GM12875 (cell line): Measurements from ENCODE around the gene IMPDH1.
A peak's percentile ranks its signal among the peaks of the same experiment; 100 is the strongest.

Source experiments
- H3K4me3 ChIP-seq: one replicate; pipeline ENCODE4 v1.5.1; 2011; ENCODE audit warnings: low read depth, low read length, control low read depth
- TF ChIP-seq, protein P1 (sequence below): IDR thresholded peaks from 2 replicates; pipeline ENCODE4 v1.5.1; 2011; ENCODE audit warnings: low read depth, mild to moderate bottlenecking, control low read depth, inconsistent platforms, low read length, moderate library complexity, borderline replicate concordance; ENCODE audit not compliant: insufficient read depth

The IMPDH1 gene

GRCh38 chr7:128391805-128392204, 18.0 kb downstream of the IMPDH1 start:
- TF ChIP-seq, protein P1, sequence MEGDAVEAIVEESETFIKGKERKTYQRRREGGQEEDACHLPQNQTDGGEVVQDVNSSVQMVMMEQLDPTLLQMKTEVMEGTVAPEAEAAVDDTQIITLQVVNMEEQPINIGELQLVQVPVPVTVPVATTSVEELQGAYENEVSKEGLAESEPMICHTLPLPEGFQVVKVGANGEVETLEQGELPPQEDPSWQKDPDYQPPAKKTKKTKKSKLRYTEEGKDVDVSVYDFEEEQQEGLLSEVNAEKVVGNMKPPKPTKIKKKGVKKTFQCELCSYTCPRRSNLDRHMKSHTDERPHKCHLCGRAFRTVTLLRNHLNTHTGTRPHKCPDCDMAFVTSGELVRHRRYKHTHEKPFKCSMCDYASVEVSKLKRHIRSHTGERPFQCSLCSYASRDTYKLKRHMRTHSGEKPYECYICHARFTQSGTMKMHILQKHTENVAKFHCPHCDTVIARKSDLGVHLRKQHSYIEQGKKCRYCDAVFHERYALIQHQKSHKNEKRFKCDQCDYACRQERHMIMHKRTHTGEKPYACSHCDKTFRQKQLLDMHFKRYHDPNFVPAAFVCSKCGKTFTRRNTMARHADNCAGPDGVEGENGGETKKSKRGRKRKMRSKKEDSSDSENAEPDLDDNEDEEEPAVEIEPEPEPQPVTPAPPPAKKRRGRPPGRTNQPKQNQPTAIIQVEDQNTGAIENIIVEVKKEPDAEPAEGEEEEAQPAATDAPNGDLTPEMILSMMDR = no peak
- no peak overlapping the region for H3K4me3 ChIP-seq

- TF ChIP-seq, protein P1 = no peak
- H3K4me3 ChIP-seq = no peak overlapping the region
Measured at GRCh38 chr7:128390871-128391565, 18.8 kb downstream of the IMPDH1 start.

- no peak overlapping the region for H3K4me3 ChIP-seq
- TF ChIP-seq, protein P1 = no peak
Measured at GRCh38 chr7:128389618-128390329, 20.0 kb downstream of the IMPDH1 start.

DNA sequence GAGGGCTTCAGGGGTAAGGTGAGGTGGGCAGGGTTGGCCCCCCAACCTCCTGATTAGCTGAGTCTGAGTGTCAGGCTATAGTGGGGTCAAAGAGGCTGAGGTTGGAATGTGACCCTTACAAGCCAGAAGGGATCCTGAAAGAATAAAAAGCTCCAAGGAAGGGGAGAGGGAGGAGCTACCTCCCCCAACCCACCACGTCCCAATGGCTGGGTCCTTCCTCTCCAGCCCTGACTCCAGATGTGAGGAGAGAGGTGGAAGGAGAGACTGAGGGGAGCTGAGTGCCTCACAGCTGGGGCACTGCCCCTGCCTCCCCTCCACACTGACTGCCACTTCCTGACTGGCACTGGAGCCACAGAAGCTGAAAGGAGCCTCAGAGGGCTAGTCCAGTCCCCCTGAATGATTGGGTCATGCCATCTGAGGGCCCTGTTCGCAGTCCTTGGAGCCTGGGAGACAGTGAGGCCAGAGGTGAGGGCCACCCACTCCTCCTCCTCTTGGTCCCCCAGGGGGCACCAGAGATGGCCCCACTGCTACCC, 20.6 kb downstream of the IMPDH1 start:
- TF ChIP-seq, protein P1 = no peak
- H3K4me3 ChIP-seq = no peak overlapping the region

GRCh38 chr7:128388145-128388485, 21.7 kb downstream of the IMPDH1 start:
- no peak overlapping the region for H3K4me3 ChIP-seq

DNA sequence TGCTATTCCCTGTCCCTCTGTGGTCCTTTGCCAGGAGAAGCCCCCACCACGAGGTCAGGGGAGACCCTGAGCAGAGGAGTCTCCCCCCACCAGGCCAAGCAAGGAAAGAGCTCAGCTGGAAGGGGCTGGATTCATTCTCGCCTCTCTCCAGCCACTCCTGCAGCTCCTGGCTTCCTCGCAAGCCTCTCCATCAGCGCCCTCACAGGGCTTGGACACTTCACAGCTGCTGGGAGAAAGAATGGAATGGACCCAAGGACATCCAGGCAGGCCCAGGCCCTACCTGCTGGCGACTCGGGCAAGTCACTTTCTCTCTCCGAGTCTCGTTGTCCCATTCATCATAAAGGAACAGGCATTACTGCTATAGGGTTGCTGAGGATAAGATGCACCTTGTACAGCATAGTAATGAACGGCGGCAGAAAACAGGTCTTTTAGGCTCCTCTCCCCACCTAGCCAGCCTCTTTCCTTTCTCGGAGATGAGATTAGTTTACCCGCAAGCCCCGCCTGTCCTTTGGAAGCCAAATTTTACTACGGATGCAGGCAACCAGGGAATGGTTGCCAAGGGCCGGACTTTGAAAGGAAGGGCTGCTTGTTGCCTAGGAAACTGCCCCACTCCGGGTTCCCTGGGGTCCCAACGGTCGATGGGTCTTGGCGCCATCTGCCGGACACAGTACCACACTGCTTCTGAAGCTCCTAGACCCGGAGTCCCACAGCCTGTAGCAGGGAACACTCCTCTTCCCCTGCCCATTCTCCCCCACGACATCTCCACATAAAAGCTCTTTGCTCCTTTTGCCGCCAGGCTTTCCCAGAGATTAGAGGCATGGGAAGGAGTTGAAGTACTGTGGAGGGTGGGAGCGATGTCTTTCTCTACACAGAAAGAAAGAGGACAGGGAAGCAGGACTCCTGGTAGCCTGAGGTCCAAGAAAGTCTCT, 22.3 kb downstream of the IMPDH1 start:
- TF ChIP-seq, protein P1 = peak; percentile 90
- H3K4me3 ChIP-seq = no peak overlapping the region

More at GRCh38 chr7:128388145-128388485, 21.7 kb downstream of the IMPDH1 start:
- TF ChIP-seq, protein P1 = no peak
